Thyroid gland (tissue), 4 donors: Measurements from ENCODE around the gene SP140.

Experiments used
- CTCF ChIP-seq, 6 experiments: fragments of 200-600 bp in 3 of 6; fragments of 450-650 bp in 3 of 6; sonication (generic) in 3 of 6; IDR thresholded peaks; one replicate each; pipeline ENCODE4 v1.5.1; 2016 to 2019; ENCODE audit warnings: antibody characterized with exemption in 6 of 6, mild to moderate bottlenecking in 2 of 6, inconsistent platforms in 1 of 6, moderate library complexity in 1 of 6
- POLR2A ChIP-seq, 2 donors: fragments of 450-650 bp; IDR thresholded peaks; one replicate each; pipeline ENCODE4 v1.6.1; 2017; ENCODE audit warnings: antibody characterized with exemption in 2 of 2, mild to moderate bottlenecking in 2 of 2, moderate library complexity in 1 of 2

GRCh38 chr2:230227216-230227615 is 1.7 kb downstream of the SP140 start:
- TF ChIP-seq CTCF (IDR thresholded peaks at IDR 0.05) (no peak), POLR2A (IDR thresholded peaks at IDR 0.05) (no peak)
